ENCODE results near the gene ZFP64.
"Not testable (repeated sequence)": the region's sequence is repeated elsewhere in the genome, so short reads cannot be mapped to it uniquely, and the experiment has no call there.

ZFP64 gene

GRCh38 chr20:52152921-52153320 lies 38.7 kb downstream of the ZFP64 start:
- no peak for DNase-seq

GRCh38 chr20:52152416-52152815 lies 39.2 kb downstream of the ZFP64 start:
- DNase-seq: no peak

- DNase-seq: no peak
Measured at GRCh38 chr20:52150440-52151258, 40.9 kb downstream of the ZFP64 start.

GRCh38 chr20:52145587-52145986 lies 46.0 kb downstream of the ZFP64 start:
- DNase-seq: no peak

- no peak for DNase-seq
Measured at GRCh38 chr20:52143277-52143676, 48.3 kb downstream of the ZFP64 start.

GRCh38 chr20:52142757-52143156 lies 48.8 kb downstream of the ZFP64 start:
- DNase-seq: no peak

- no peak for DNase-seq
Measured at GRCh38 chr20:52139986-52140385, 51.6 kb downstream of the ZFP64 start.

GRCh38 chr20:52137850-52138249 lies 53.7 kb downstream of the ZFP64 start:
- no peak for DNase-seq

GRCh38 chr20:52133714-52134113 lies 57.9 kb downstream of the ZFP64 start:
- DNase-seq: not testable (repeated sequence)

GRCh38 chr20:52132337-52132736 lies 59.2 kb downstream of the ZFP64 start:
- DNase-seq: no peak

GRCh38 chr20:52131048-52131643 lies 60.4 kb downstream of the ZFP64 start:
- no peak for DNase-seq

GRCh38 chr20:52130406-52130805 lies 61.2 kb downstream of the ZFP64 start:
- no peak for DNase-seq

GRCh38 chr20:52129611-52130010 lies 62.0 kb downstream of the ZFP64 start:
- no peak for DNase-seq

GRCh38 chr20:52127309-52127708 lies 64.3 kb downstream of the ZFP64 start:
- no peak for DNase-seq

- no peak for DNase-seq
Measured at GRCh38 chr20:52124821-52125220, 66.8 kb downstream of the ZFP64 start.

GRCh38 chr20:52118696-52119095 lies 72.9 kb downstream of the ZFP64 start:
- DNase-seq: no peak

- DNase-seq: no peak
Measured at GRCh38 chr20:52118016-52118623, 73.5 kb downstream of the ZFP64 start.

- no peak for DNase-seq
Measured at GRCh38 chr20:52110456-52110855, 81.1 kb downstream of the ZFP64 start.

- peak; percentile 42 for DNase-seq
Measured at GRCh38 chr20:52105442-52106422, 85.8 kb downstream of the ZFP64 start.

- DNase-seq: peak; percentile 54
Measured at GRCh38 chr20:52104546-52105441, 86.8 kb downstream of the ZFP64 start.

- DNase-seq: peak; percentile 59
Measured at GRCh38 chr20:52103913-52104545, 87.5 kb downstream of the ZFP64 start.

Measured in left hindlimb (tissue), 1 donor.